Adrenal gland (tissue), 5 donors: ENCODE data around the gene EFEMP1.

Source experiments
- POLR2A ChIP-seq, 2 donors: fragments of 450-650 bp; IDR thresholded peaks; one replicate each; pipeline ENCODE4 v1.6.1; 2017; ENCODE audit warnings: antibody characterized with exemption in 2 of 2, mild to moderate bottlenecking in 2 of 2, moderate library complexity in 1 of 2
- TF ChIP-seq, protein P1 (sequence below), 6 experiments: fragments of 450-650 bp in 4 of 6; fragments of 200-600 bp in 2 of 6; sonication (generic) in 1 of 6; IDR thresholded peaks; 1 replicate in 5 of 6; 2 replicates in 1 of 6; pipeline versions ENCODE4 v1.5.1 to v1.8.0; 2016 to 2021; ENCODE audit warnings: antibody characterized with exemption in 6 of 6, mild to moderate bottlenecking in 2 of 6, moderate library complexity in 1 of 6
- donor health status: DM: no; HTN: no; CAD: no.

DNA sequence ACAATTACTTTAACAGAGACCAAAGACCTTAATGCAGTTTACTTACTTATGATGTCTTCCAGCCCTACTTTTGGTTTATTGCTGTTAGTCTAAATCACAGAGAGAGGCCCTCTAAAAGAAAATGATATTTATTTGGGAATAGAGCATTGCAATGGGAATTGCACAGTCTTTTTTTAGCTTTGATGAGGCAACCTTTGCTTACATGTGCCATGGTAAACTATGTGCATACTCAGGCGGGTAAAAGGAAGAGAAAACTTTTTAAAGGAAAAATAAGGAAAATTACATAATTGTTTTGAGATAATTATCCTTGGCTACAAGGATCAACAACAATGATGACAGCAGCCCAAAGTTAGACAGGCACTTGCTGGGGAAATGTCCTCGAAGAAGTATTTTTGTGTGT lies 78.6 kb downstream of the EFEMP1 start:
- TF ChIP-seq, protein P1, sequence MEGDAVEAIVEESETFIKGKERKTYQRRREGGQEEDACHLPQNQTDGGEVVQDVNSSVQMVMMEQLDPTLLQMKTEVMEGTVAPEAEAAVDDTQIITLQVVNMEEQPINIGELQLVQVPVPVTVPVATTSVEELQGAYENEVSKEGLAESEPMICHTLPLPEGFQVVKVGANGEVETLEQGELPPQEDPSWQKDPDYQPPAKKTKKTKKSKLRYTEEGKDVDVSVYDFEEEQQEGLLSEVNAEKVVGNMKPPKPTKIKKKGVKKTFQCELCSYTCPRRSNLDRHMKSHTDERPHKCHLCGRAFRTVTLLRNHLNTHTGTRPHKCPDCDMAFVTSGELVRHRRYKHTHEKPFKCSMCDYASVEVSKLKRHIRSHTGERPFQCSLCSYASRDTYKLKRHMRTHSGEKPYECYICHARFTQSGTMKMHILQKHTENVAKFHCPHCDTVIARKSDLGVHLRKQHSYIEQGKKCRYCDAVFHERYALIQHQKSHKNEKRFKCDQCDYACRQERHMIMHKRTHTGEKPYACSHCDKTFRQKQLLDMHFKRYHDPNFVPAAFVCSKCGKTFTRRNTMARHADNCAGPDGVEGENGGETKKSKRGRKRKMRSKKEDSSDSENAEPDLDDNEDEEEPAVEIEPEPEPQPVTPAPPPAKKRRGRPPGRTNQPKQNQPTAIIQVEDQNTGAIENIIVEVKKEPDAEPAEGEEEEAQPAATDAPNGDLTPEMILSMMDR (IDR thresholded peaks at IDR 0.05), result no peak
- no peak for TF ChIP-seq POLR2A (IDR thresholded peaks at IDR 0.05)
